Astrocyte of the spinal cord (primary cell): ENCODE measurements around the gene RAB15.

Source experiments
- DNase-seq: peaks from one replicate; pipeline ENCODE4 v3.0.0; 2011; ENCODE audit warnings: low read depth, low spot score
- H3K4me3 ChIP-seq: 2 replicates; pipeline ENCODE4 v1.5.1; 2011; ENCODE audit warnings: low read depth, mild to moderate bottlenecking, low read length, moderate library complexity
- CTCF ChIP-seq: IDR thresholded peaks from 2 replicates; pipeline ENCODE4 v1.5.1; 2012; ENCODE audit warnings: low read depth, mild to moderate bottlenecking, low read length, inconsistent platforms
- in situ Hi-C: cut with HindIII; loops from 2 replicates; pipeline ENCODE4 v1.10.0; 2017; ENCODE audit warnings: low sequenced_read_pairs

Gene RAB15

GRCh38 chr14:64944041-64944440 lies 28.1 kb downstream of the RAB15 start:
- in situ Hi-C loops, result no loop called here
- no peak for DNase-seq
- H3K4me3 ChIP-seq, result no peak overlapping the region
- TF ChIP-seq CTCF, result no peak

GRCh38 chr14:64943556-64943955 lies 28.6 kb downstream of the RAB15 start:
- no peak for TF ChIP-seq CTCF
- H3K4me3 ChIP-seq, result no peak overlapping the region
- DNase-seq, result no peak
- in situ Hi-C loops, result no loop called here

- no peak within 1 kb of the TSS for H3K4me3 ChIP-seq
- no peak for TF ChIP-seq CTCF
- DNase-seq, result no peak
- in situ Hi-C loops, result no loop called here
These were observed 29.5 kb downstream of the RAB15 start, which contains the start of gene GPX2 for GRCh38 chr14:64942531-64943111. Gene GPX2, minus strand, starts transcription at chr14:64942745. Its CDS starts 19 bp downstream, at chr14:64942726.

- no peak for DNase-seq
- TF ChIP-seq CTCF, result no peak
- no peak overlapping the region for H3K4me3 ChIP-seq
- in situ Hi-C loops, result no loop called here
These were observed 31.7 kb downstream of the RAB15 start for GRCh38 chr14:64940336-64940910.

- DNase-seq, result no peak
- TF ChIP-seq CTCF, result no peak
- in situ Hi-C loops, result no loop called here
- H3K4me3 ChIP-seq, result no peak overlapping the region
These were observed 32.3 kb downstream of the RAB15 start for GRCh38 chr14:64939817-64940190.

- TF ChIP-seq CTCF, result no peak
- in situ Hi-C loops, result no loop called here
- DNase-seq, result no peak
- no peak overlapping the region for H3K4me3 ChIP-seq
These were observed 32.9 kb downstream of the RAB15 start for GRCh38 chr14:64938972-64939816.
